Activated naive CD8-positive, alpha-beta T cell treated with anti-CD3 and anti-CD28 coated beads, Interleukin-2, amount 50 U/mL, for 24 hours (primary cell): ENCODE data around the gene TEX22.

Experiments
- ATAC-seq: fragments of 150-1000 bp; cut with Tn5 transposase; one replicate; pipeline ENCODE4 v1.10.0; 2021
- DNase-seq: peaks from one replicate; pipeline ENCODE4 v3.0.0; 2021
- H3K27ac Mint-ChIP-seq: one replicate; pipeline ENCODE4 v1.8.0; 2021; ENCODE audit warnings: mild to moderate bottlenecking, mixed read lengths
- H3K27me3 Mint-ChIP-seq: one replicate; pipeline ENCODE4 v1.8.0; 2021; ENCODE audit warnings: mixed read lengths
- H3K36me3 Mint-ChIP-seq: one replicate; pipeline ENCODE4 v1.8.0; 2021; ENCODE audit warnings: low read depth, mixed read lengths
- H3K4me1 Mint-ChIP-seq: one replicate; pipeline ENCODE4 v1.8.0; 2021; ENCODE audit warnings: mixed read lengths
- H3K4me3 Mint-ChIP-seq: one replicate; pipeline ENCODE4 v1.8.0; 2021; ENCODE audit warnings: mild to moderate bottlenecking, moderate library complexity, mixed read lengths
- H3K9me3 Mint-ChIP-seq: one replicate; pipeline ENCODE4 v1.8.0; 2021; ENCODE audit warnings: mixed read lengths

TEX22 gene

GRCh38 chr14:105439179-105439578 lies 40.8 kb downstream of the TEX22 start:
- peaks cover 15% of the 10 kb centered on the region for H3K36me3 Mint-ChIP-seq
- DNase-seq (no peak), ATAC-seq (no peak)
- no peak overlapping the region for H3K27ac Mint-ChIP-seq
- no peaks in the 10 kb centered on the region for H3K27me3 Mint-ChIP-seq
- no peaks in the 10 kb centered on the region for H3K9me3 Mint-ChIP-seq
- H3K4me3 Mint-ChIP-seq, result no peak overlapping the region
- H3K4me1 Mint-ChIP-seq, result peaks cover 8% of the 10 kb centered on the region

GRCh38 chr14:105439710-105440553 lies 41.6 kb downstream of the TEX22 start:
- DNase-seq (no peak), ATAC-seq (no peak)
- no peaks in the 10 kb centered on the region for H3K27me3 Mint-ChIP-seq
- no peaks in the 10 kb centered on the region for H3K9me3 Mint-ChIP-seq
- peaks cover 13% of the 10 kb centered on the region for H3K36me3 Mint-ChIP-seq
- no peak overlapping the region for H3K27ac Mint-ChIP-seq
- no peak overlapping the region for H3K4me3 Mint-ChIP-seq
- H3K4me1 Mint-ChIP-seq, result peaks cover 7% of the 10 kb centered on the region

GRCh38 chr14:105440554-105440900 lies 42.2 kb downstream of the TEX22 start:
- DNase-seq (no peak), ATAC-seq (no peak)
- Mint-ChIP-seq H3K4me1 (peaks cover 5% of the 10 kb centered on the region), H3K36me3 (peaks cover 10% of the 10 kb centered on the region), H3K9me3 (no peaks in the 10 kb centered on the region), H3K4me3 (no peak overlapping the region), H3K27me3 (no peaks in the 10 kb centered on the region), H3K27ac (no peak overlapping the region)

- ATAC-seq, result no peak
- no peak for DNase-seq
- no peaks in the 10 kb centered on the region for H3K9me3 Mint-ChIP-seq
- H3K4me3 Mint-ChIP-seq, result no peak overlapping the region
- H3K27me3 Mint-ChIP-seq, result no peaks in the 10 kb centered on the region
- H3K27ac Mint-ChIP-seq, result no peak overlapping the region
- peaks cover 8% of the 10 kb centered on the region for H3K36me3 Mint-ChIP-seq
- peaks cover 2% of the 10 kb centered on the region for H3K4me1 Mint-ChIP-seq
Measured at GRCh38 chr14:105440992-105441391, 42.7 kb downstream of the TEX22 start.

- H3K9me3 Mint-ChIP-seq, result no peaks in the 10 kb centered on the region
- H3K4me3 Mint-ChIP-seq, result no peak overlapping the region
- no peaks in the 10 kb centered on the region for H3K27me3 Mint-ChIP-seq
- H3K36me3 Mint-ChIP-seq, result peaks cover 6% of the 10 kb centered on the region
- H3K27ac Mint-ChIP-seq, result no peak overlapping the region
- no peak for DNase-seq
- ATAC-seq, result no peak
- no peaks in the 10 kb centered on the region for H3K4me1 Mint-ChIP-seq
Measured at GRCh38 chr14:105442125-105442524, 43.8 kb downstream of the TEX22 start.

- Mint-ChIP-seq H3K27me3 (no peaks in the 10 kb centered on the region), H3K4me3 (no peak overlapping the region), H3K27ac (no peak overlapping the region), H3K9me3 (no peaks in the 10 kb centered on the region), H3K4me1 (no peaks in the 10 kb centered on the region), H3K36me3 (peaks cover 6% of the 10 kb centered on the region)
- ATAC-seq (no peak), DNase-seq (no peak)
Measured at GRCh38 chr14:105442834-105443233, 44.5 kb downstream of the TEX22 start.

- Mint-ChIP-seq H3K27ac (no peak overlapping the region), H3K4me1 (no peaks in the 10 kb centered on the region), H3K36me3 (peaks cover 6% of the 10 kb centered on the region), H3K4me3 (no peak overlapping the region), H3K9me3 (no peaks in the 10 kb centered on the region), H3K27me3 (no peaks in the 10 kb centered on the region)
- ATAC-seq (no peak), DNase-seq (no peak)
Measured at GRCh38 chr14:105444859-105445258, 46.5 kb downstream of the TEX22 start.

GRCh38 chr14:105445290-105445689 lies 47.0 kb downstream of the TEX22 start:
- peaks cover 9% of the 10 kb centered on the region for H3K36me3 Mint-ChIP-seq
- H3K9me3 Mint-ChIP-seq, result no peaks in the 10 kb centered on the region
- DNase-seq (no peak), ATAC-seq (no peak)
- H3K27ac Mint-ChIP-seq, result no peak overlapping the region
- H3K27me3 Mint-ChIP-seq, result no peaks in the 10 kb centered on the region
- no peaks in the 10 kb centered on the region for H3K4me1 Mint-ChIP-seq
- no peak overlapping the region for H3K4me3 Mint-ChIP-seq

- Mint-ChIP-seq H3K4me1 (no peaks in the 10 kb centered on the region), H3K4me3 (no peak overlapping the region), H3K27ac (no peak overlapping the region), H3K27me3 (no peaks in the 10 kb centered on the region), H3K36me3 (peaks cover 11% of the 10 kb centered on the region), H3K9me3 (no peaks in the 10 kb centered on the region)
- ATAC-seq (no peak), DNase-seq (no peak)
Measured at GRCh38 chr14:105445901-105446845, 47.8 kb downstream of the TEX22 start.

- Mint-ChIP-seq H3K4me3 (no peak overlapping the region), H3K36me3 (peaks cover 10% of the 10 kb centered on the region), H3K27ac (no peak overlapping the region), H3K4me1 (no peaks in the 10 kb centered on the region), H3K27me3 (no peaks in the 10 kb centered on the region), H3K9me3 (no peaks in the 10 kb centered on the region)
- ATAC-seq (no peak), DNase-seq (no peak)
Measured at GRCh38 chr14:105446971-105447370, 48.6 kb downstream of the TEX22 start.

- no peak overlapping the region for H3K27ac Mint-ChIP-seq
- H3K36me3 Mint-ChIP-seq, result peaks cover 16% of the 10 kb centered on the region
- no peaks in the 10 kb centered on the region for H3K27me3 Mint-ChIP-seq
- ATAC-seq (no peak), DNase-seq (no peak)
- no peaks in the 10 kb centered on the region for H3K4me1 Mint-ChIP-seq
- H3K9me3 Mint-ChIP-seq, result no peaks in the 10 kb centered on the region
- no peak overlapping the region for H3K4me3 Mint-ChIP-seq
Measured at GRCh38 chr14:105447651-105448640, 49.6 kb downstream of the TEX22 start.

- no peaks in the 10 kb centered on the region for H3K4me1 Mint-ChIP-seq
- no peak overlapping the region for H3K27ac Mint-ChIP-seq
- ATAC-seq, result peak; percentile 69
- no peaks in the 10 kb centered on the region for H3K9me3 Mint-ChIP-seq
- no peaks in the 10 kb centered on the region for H3K27me3 Mint-ChIP-seq
- peaks cover 16% of the 10 kb centered on the region for H3K36me3 Mint-ChIP-seq
- DNase-seq, result peak; percentile 69
- H3K4me3 Mint-ChIP-seq, result no peak overlapping the region
Measured at GRCh38 chr14:105448706-105449111, 50.4 kb downstream of the TEX22 start.

GRCh38 chr14:105449276-105450122 lies 51.2 kb downstream of the TEX22 start:
- no peak overlapping the region for H3K4me3 Mint-ChIP-seq
- peaks cover 18% of the 10 kb centered on the region for H3K36me3 Mint-ChIP-seq
- H3K9me3 Mint-ChIP-seq, result no peaks in the 10 kb centered on the region
- no peak overlapping the region for H3K27ac Mint-ChIP-seq
- no peaks in the 10 kb centered on the region for H3K4me1 Mint-ChIP-seq
- ATAC-seq, result no peak
- no peaks in the 10 kb centered on the region for H3K27me3 Mint-ChIP-seq
- DNase-seq, result no peak
